Mesothelial cell of epicardium (in vitro differentiated cells): ENCODE results near the gene CENPS. TPM values are rescaled to one million over a fixed set of nuclear protein-coding genes. Genes with fewer than 3 reads are reported as not detected.
"Not testable (repeated sequence)": the region's sequence is repeated elsewhere in the genome, so short reads cannot be mapped to it uniquely, and the experiment has no call there.

Source experiments
- DNase-seq, 2 experiments: peaks; one replicate each; pipeline ENCODE4 v3.0.0; 2021; ENCODE audit warnings: low spot score in 2 of 2; ENCODE audit not compliant: unreplicated experiment in 2 of 2
- H3K27ac Mint-ChIP-seq: 2 replicates; pipeline ENCODE4 v1.8.0; 2021; ENCODE audit warnings: mixed read lengths
- H3K27me3 Mint-ChIP-seq: 2 replicates; pipeline ENCODE4 v1.8.0; 2021; ENCODE audit warnings: low read depth, mixed read lengths
- H3K36me3 Mint-ChIP-seq: 2 replicates; pipeline ENCODE4 v1.8.0; 2021; ENCODE audit warnings: mixed read lengths
- H3K4me1 Mint-ChIP-seq: 2 replicates; pipeline ENCODE4 v1.8.0; 2021; ENCODE audit warnings: mixed read lengths
- H3K4me3 Mint-ChIP-seq: 2 replicates; pipeline ENCODE4 v1.8.0; 2021; ENCODE audit warnings: mild to moderate bottlenecking, moderate library complexity, mixed read lengths
- H3K9me3 Mint-ChIP-seq: 2 replicates; pipeline ENCODE4 v1.8.0; 2021; ENCODE audit warnings: mixed read lengths
- total RNA-seq: library from RNA; stranded (reverse); gene quantifications from 3 replicates; pipeline ENCODE4 v1.2.1, GENCODE V29; 2021
- TF ChIP-seq, protein P1 (sequence below): fragments of 200-600 bp; sonication (generic); IDR thresholded peaks from one replicate; pipeline ENCODE4 v1.5.0; 2021; ENCODE audit warnings: antibody characterized with exemption; ENCODE audit not compliant: unreplicated experiment

The CENPS gene
- total RNA-seq, 1 donor from 2014 or later = 12.1 TPM

DNA sequence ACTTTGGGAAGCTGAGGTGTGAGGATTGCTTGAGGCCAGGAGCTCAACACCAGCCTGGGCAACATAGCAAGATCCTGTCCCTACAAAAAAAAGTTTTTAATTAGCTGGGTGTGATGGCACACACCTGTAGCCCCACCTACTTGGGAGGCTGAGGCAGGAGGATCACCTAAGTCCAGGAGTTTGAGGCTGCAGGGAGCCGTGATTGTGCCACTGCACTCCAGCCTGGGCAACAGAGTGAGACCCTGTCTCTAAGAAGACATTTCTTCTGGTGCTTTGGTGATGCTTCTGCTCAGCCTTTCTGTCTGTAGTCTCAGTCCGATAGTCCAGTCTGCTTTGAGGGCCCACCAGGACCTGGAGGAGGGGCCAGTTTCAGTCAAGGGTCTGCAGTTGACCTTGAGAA, 23.0 kb upstream of the CENPS start:
- no peak for DNase-seq
- no peaks in the 10 kb centered on the region for H3K27me3 Mint-ChIP-seq
- peaks cover 46% of the 10 kb centered on the region for H3K36me3 Mint-ChIP-seq
- no peaks in the 10 kb centered on the region for H3K4me1 Mint-ChIP-seq
- no peak overlapping the region for H3K4me3 Mint-ChIP-seq
- no peak overlapping the region for H3K27ac Mint-ChIP-seq
- TF ChIP-seq, protein P1, sequence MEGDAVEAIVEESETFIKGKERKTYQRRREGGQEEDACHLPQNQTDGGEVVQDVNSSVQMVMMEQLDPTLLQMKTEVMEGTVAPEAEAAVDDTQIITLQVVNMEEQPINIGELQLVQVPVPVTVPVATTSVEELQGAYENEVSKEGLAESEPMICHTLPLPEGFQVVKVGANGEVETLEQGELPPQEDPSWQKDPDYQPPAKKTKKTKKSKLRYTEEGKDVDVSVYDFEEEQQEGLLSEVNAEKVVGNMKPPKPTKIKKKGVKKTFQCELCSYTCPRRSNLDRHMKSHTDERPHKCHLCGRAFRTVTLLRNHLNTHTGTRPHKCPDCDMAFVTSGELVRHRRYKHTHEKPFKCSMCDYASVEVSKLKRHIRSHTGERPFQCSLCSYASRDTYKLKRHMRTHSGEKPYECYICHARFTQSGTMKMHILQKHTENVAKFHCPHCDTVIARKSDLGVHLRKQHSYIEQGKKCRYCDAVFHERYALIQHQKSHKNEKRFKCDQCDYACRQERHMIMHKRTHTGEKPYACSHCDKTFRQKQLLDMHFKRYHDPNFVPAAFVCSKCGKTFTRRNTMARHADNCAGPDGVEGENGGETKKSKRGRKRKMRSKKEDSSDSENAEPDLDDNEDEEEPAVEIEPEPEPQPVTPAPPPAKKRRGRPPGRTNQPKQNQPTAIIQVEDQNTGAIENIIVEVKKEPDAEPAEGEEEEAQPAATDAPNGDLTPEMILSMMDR = no peak
- no peaks in the 10 kb centered on the region for H3K9me3 Mint-ChIP-seq

DNA sequence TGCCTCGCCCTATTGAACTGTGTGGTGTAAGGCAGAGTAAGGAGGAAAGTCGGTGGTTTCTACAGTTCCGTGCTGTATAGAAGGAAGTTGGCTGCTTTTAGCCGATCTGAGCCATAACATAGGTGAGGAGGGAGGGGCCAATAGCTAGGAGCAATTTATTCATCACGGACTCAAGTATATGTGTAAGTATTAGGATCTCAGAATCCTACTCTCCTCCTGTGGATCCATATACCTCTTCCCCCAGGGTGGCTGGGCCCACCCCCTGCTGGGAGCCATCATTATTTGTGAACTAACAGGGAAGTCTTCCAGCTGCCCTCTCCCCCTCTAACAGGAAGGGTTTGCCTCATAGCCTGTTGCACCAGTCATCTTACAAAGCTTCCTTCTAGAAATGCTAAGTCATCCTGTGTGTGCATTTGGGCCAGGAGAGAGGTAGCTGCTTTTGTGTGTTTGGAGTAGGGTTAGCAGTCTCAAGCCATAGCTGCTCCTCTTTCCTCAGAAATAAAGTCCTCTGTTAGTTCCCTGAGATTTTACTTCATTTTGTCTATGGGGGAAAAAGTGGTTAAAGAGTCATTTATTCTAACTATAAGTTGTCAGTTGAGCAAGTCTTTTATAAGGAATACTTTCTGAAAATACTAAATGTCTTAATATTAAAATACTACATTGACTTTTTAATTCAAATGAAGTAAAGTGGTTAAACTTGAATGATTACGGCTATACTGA, 14.9 kb upstream of the CENPS start:
- H3K4me3 Mint-ChIP-seq = no peak overlapping the region

DNA sequence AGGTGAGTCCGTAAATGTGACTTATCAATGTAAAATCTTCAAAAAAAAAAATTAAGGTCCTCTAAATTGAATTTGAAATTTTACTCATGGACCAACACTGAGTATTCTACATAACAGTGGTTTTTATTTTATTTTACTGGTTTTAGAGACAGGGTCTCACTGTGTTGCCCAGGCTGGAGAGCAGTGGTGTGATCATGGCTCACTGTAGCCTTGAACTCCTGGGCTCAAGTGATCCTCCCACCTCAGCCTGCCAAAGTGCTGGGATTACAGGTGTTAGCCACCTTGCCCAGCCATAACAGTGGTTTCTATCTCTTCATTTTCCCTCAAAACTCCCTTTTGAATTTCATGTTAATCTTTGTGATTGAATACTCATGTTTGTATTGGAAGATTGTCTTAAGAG, 14.3 kb upstream of the CENPS start:
- H3K9me3 Mint-ChIP-seq, H3K27ac Mint-ChIP-seq, DNase-seq, H3K4me1 Mint-ChIP-seq, H3K4me3 Mint-ChIP-seq, H3K27me3 Mint-ChIP-seq: not testable (repeated sequence)
- H3K36me3 Mint-ChIP-seq = peaks cover 66% of the 10 kb centered on the region

More for the DNA sequence above, 14.9 kb upstream of the CENPS start:
- H3K9me3 Mint-ChIP-seq = no peaks in the 10 kb centered on the region
- DNase-seq = no peak
- H3K4me1 Mint-ChIP-seq = no peaks in the 10 kb centered on the region
- TF ChIP-seq, protein P1 = no peak
- H3K36me3 Mint-ChIP-seq = peaks cover 67% of the 10 kb centered on the region
- no peaks in the 10 kb centered on the region for H3K27me3 Mint-ChIP-seq
- peak overlapping the region; percentile 66 for H3K27ac Mint-ChIP-seq

DNA sequence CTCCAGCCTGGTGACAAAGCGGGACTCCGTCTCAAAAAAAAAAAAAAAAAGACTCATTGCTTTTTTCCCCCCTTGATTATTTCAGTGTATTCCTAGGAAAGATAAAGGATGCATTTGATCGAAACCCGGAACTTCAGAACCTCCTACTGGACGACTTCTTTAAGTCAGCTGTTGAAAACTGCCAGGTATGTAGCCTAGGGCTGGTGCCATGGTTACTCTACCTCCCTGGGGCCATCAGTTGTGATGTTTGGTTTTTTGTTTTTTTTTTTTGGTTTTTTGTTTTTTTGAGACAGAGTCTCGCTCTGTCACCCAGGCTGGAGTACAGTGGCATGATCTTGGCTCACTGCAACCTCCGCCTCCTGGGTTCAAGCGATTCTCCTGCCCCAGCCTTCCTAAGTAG, 11.5 kb upstream of the CENPS start:
- not testable (repeated sequence) for H3K9me3 Mint-ChIP-seq, H3K27ac Mint-ChIP-seq, H3K4me3 Mint-ChIP-seq, H3K4me1 Mint-ChIP-seq, DNase-seq, H3K27me3 Mint-ChIP-seq
- H3K36me3 Mint-ChIP-seq = peaks cover 46% of the 10 kb centered on the region

DNA sequence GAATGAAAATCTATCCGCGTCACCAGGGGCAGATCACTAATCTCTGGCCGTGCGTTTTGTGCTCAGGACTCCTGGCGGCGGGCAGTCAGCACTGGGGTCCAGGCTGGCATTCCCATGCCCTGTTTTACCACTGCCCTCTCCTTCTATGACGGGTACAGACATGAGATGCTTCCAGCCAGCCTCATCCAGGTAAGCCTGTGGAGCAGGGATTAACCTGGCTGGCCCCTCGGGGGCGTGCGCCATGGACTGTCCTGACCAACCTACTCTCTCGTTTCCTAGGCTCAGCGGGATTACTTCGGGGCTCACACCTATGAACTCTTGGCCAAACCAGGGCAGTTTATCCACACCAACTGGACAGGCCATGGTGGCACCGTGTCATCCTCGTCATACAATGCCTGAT, 10.9 kb upstream of the CENPS start:
- H3K27ac Mint-ChIP-seq = peak overlapping the region; percentile 14
- TF ChIP-seq, protein P1 = no peak
- no peak for DNase-seq
- no peaks in the 10 kb centered on the region for H3K9me3 Mint-ChIP-seq
- H3K4me1 Mint-ChIP-seq = peaks cover 4% of the 10 kb centered on the region
- no peaks in the 10 kb centered on the region for H3K27me3 Mint-ChIP-seq
- H3K36me3 Mint-ChIP-seq = peaks cover 45% of the 10 kb centered on the region
- H3K4me3 Mint-ChIP-seq = no peak overlapping the region

DNA sequence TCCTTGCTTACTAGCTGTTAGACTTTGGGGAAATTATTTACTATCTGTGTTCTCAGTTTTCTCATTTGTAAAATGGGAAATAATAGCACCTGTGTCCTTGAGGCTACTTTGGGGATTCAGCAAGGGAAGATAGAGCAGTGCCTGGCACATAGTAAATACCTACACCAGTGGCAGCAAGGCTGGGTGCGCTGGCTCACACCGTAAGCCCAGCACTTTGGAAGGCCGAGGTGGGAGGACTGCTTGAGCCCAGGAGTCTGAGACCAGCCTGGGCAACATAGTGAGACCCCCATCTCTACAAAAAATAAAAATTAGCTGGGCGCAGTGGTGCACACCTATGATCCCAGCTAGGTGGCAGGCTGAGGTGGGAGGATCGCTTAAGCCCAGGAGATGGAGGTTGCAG, 8.6 kb upstream of the CENPS start:
- Mint-ChIP-seq H3K4me3 (no peak overlapping the region), H3K9me3 (no peaks in the 10 kb centered on the region), H3K36me3 (peaks cover 32% of the 10 kb centered on the region), H3K4me1 (peaks cover 4% of the 10 kb centered on the region), H3K27ac (no peak overlapping the region), H3K27me3 (no peaks in the 10 kb centered on the region)
- DNase-seq = no peak
- TF ChIP-seq, protein P1 = no peak

DNA sequence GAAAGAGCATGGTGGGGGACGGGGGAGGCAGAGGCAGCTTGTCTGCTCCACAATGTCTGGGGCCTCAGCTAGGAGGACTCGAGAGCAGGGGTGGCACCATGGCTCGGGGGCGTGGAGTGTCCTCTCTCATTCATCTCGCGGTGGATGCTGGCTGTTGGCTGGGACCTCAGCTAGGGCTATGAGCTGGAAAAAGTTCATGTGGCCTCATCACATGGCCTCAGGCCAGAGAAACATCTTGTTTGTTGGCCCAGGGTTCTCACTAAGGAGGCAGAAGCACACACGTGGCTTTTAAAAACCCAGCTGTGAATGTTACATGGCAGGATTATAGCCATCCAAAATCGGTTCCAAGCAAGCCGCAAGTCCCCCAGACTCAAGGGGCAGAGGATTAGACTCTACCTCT, 6.2 kb upstream of the CENPS start:
- no peak overlapping the region for H3K4me3 Mint-ChIP-seq
- no peak for DNase-seq
- TF ChIP-seq, protein P1 = no peak
- H3K4me1 Mint-ChIP-seq = peaks cover 8% of the 10 kb centered on the region
- peaks cover 16% of the 10 kb centered on the region for H3K36me3 Mint-ChIP-seq
- H3K27me3 Mint-ChIP-seq = no peaks in the 10 kb centered on the region
- H3K27ac Mint-ChIP-seq = no peak overlapping the region
- no peaks in the 10 kb centered on the region for H3K9me3 Mint-ChIP-seq
